Activated effector memory CD4-positive, alpha-beta T cell treated with anti-CD3 and anti-CD28 coated beads, Interleukin-2, amount 50 U/mL, for 16 hours (primary cell): ENCODE measurements around the gene OR14I1.

Source experiments
- DNase-seq: peaks from one replicate; pipeline ENCODE4 v3.0.0-alpha.2; 2020

Gene OR14I1

DNA sequence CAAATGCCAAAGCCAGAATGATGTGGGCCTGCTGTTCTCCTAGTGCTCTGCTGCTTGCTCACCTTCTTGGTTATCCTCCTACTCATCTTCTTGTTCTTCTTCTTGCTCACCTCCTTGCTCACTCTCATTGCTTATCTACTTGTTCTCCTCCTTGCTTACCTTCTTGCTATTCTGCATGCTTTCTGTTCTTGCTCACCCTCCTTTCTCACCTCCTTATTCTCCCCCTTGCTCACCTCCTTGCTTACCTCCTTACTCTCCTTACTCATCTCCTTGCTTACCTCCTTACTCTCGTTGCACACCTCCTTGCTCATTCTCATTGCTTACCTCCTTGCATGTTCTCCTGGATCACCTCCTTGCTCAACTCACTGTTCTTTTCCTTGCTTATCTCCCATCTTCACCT, at the start of gene OR14I1:
OR14I1 (minus strand) TSS at position 53 of the 400 bp plus-strand sequence.
- DNase-seq = no peak

DNA sequence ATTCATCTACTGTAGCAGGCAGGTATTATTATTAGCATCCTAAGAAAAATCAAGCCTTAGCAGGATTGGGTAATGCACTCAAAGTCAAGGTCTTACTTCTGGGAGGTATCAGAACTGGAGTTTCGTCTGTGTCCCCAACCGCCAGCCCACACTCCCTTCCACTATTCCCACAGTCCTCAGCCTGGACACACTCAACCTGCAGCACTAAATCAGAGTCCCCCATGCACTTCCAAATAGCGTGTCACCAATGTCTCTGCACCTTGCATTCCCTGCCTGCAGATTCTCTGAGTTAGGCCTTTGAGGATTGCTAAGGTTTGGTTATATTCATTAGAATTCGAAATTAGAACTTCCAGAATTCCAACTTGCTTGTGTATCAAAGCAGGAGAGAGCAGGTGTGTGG, 49.1 kb upstream of the OR14I1 start:
- no peak for DNase-seq

DNA sequence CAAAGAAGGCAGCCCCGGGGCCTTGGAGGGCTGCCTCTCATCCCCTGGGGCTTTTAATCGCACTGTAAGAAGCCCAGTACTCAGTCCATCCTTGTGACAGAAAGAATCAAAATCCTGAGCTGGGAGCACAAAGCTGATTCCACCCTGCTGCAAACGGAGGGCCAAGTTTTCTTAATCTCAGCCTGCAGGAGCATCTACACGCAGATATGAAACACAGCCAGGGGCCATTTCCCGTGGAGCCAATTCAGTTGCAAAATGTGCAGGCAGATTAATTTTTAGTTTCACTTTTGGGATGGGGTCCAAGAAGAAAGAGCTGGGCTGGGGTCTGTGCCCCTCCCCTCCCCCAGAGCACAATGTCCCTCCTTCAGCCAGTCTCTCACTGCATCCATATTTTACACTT, 48.6 kb upstream of the OR14I1 start:
- DNase-seq = no peak

DNA sequence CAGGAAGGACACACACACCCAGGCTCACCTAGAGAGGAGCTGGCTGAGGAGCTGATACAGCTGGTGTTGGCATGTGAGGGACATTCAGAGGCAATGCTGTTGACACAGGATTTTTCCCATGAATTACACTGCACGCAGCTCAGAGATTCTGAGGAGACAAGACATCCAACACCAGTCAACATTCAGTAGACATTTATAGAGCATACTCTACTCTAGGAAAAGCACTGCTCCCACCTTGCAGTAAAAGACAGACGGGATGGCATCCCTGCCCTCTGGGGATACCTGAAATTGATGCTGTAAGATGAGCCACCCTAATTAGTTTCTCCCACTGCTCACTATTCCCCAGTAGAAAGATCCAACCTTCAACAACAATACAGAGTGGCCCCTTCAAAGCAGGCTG, 47.9 kb upstream of the OR14I1 start:
- no peak for DNase-seq

DNA sequence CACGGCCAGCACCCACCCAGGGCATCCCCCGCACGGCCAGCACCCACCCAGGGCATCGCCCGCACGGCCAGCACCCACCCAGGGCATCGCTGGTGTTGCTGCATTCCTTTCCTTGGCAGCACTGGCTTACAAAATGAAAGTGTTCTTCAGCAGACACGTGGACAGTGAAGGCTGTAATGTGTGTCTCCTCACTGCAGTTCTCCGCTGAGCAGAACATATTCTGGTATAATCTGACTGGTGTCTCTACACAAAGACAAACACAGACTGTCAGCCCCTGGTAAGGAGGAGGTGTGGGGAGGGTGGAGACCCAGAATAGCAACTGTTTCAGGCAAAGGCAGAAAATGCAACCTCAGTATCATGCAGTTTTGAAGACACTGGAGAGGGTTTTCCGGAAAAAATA, 45.6 kb upstream of the OR14I1 start:
- no peak for DNase-seq

DNA sequence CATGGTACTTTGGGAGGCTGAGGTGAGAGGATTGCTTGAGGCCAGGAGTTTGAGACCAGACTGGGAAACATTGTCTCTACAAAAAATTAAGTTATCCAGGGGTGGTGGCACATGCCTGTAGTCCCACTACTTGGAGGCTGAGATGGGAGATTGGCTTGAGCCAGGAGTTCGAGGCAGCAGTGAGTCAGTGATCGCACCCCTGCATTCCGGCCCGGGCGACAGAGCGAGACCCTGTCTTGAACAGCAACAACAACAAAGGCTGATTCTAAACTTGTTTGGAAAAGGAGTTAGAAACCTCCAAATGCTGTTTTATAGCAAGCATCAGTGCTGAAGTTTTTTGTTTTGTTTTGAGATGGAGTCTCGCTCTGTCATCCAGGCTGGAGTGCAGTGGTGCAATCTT, 38.3 kb upstream of the OR14I1 start:
- DNase-seq = no peak

DNA sequence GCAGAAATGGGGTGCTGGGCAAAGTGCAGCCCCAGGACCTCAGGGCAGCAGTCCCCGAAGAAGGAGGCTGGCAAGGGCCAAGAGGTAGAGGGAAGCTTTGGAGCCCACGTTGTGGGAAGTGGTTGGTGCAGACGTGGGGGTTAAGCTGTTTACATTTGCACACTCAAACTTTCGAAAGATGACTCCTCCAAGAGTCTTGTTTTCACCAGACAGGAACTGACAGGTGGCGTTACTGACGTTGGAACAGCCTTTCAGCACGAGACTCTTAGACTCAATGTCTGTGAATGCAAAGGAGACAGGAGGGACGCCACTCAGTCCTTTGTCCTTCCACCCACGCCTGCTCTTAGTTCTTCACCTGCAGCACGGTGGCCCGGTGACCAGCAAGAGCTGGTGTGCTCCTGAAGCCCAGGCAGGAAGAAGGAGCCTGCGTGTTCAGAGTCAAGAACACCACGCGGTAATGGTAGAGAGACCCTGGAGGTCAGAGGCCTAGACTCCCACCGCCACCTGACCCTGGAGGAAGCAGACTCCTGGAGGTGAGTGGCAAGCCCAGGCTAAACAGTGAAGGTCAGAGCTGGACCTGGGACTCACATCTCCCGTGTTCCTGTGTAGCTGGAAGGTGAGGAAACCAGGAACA, 37.1 kb upstream of the OR14I1 start:
- DNase-seq = no peak

DNA sequence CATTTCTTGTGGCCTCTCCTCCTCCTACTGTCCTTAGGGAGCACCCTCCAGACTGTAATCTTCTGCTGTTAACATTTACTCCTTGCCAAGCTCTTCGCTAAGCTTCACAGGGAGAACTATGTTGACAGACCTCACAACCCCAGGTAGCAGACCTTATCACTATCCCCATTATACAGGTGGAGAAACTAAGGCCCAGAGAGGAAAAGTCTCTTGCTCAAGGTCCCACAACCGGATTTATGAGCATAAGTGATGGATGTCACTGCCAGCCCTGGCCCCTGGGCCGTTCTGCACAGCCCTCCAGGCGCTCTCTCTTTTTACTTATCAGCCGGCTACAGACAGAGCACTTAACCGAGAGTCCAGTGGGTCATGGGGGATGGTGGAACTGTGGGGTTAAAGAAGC, 34.9 kb upstream of the OR14I1 start:
- DNase-seq = no peak

DNA sequence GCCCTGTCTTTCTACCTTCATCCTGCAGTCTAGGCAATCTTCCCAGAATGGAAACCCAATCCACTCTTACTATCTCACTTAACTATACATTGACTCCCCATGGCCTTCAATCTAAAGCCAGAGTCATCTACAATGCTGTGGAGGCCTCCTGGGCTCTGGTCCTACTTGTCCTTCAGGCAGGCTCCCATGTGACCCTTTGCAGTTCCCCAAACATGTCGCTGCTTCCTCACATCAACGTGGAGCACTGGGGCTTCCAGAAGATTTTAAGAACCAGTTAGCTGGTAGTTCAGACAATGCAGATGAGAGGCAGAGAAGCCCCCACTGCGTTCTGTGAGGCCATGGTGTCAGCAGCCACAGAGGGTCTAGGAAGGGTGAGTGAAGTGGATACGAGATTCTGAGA, 34.4 kb upstream of the OR14I1 start:
- no peak for DNase-seq

DNA sequence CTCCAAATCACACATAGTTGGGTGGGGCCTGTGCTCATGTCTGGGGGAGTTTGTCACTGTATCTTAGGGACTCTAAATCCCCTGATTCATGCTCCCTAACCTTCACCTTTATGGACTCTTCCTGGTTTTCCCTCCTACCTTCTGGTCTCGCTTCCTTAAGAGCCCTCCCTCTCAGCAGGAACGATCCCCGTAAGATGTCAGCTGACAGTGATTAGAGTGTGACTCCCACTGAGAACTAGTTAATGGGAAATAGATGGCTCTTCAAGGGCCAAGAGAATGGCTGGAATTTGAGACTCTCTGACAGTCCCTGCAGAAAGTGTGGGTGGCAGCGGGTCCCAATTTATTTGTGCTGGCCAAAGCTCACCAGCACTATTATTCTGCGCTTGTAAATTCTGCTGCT, 31.0 kb upstream of the OR14I1 start:
- no peak for DNase-seq

DNA sequence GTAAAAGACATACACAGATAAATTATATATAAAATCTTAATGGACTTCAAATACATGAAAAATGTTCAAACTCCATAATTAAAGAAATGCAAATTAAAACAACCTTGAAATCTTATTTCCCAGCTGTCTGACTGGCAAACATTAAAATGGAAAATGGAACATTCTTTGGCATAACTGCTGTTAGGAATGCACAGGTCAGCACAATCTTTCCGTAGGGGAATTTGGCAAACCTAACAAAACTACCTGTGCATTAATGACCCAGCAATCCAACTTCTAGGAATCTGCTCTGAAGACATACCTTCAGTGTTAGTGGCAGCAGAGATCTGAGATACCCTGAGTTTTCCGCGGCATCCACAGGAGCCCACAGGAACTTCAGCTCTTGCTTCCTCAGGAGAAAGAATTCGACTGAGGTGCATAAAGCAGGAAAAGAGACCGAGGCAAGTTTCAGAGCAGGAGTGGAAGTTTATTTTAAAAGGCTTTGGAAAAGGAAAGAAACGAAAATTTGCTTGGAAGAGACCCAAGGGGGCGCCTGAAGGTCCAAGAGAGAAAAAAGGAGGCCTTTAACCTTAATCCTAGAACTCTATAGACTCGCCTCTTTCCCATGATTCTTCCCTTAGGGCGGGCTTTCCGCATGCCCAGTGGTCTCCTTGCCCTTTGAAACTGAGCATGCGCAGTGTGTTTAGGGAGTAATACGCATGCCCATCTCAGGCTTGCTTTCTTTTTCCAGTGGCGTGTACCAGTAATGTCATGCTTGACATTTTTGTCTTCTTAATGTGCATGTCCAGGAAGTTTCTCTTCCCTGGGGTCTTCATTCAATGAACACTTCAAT, 28.2 kb upstream of the OR14I1 start:
- no peak for DNase-seq

DNA sequence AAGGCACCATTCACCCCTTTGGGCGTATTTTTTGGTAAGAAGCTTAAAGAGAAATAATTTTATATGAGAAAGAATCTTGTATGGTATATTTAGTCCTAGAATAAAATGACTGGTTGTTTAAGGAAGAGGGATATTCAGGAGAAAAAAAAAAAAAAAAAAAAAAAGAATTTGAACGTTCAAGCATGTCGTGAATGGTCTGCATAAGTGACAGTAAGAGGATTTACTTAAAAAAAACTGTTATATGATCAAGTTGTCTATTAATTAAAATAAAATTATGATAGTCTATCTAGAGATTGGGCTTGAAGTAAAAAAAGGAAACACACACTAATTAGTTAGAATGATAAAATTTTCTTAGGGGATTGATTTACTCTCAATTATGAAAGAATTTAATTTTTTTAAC, 11.7 kb upstream of the OR14I1 start:
- no peak for DNase-seq

DNA sequence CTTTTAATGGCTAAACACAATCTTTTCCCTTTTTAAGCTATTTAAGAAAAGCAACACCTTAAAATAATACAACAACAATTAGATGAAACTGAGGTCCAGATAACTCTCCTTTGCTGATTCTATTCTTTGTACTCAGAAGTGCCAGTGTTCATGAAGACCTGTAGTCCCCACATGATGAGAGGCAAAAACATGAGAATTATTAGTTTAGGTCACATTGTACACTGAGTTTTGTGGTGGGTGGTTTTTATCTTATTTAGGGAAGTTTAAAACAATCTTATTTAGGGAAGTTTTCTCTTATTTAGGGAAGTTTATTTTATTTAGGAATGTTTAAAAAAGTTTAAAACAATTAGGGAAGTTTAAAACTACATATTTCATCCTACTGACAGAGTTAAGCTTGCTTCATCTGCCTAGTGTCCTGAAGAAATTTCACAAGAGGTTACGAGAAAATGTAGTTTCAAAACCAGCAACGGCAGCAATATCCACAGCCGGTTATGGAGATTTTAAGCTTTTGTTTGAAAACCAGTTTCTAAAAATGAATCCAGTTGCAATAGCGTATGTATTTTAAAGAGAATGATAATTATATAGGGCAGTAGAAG, 7.8 kb upstream of the OR14I1 start:
- DNase-seq = no peak

DNA sequence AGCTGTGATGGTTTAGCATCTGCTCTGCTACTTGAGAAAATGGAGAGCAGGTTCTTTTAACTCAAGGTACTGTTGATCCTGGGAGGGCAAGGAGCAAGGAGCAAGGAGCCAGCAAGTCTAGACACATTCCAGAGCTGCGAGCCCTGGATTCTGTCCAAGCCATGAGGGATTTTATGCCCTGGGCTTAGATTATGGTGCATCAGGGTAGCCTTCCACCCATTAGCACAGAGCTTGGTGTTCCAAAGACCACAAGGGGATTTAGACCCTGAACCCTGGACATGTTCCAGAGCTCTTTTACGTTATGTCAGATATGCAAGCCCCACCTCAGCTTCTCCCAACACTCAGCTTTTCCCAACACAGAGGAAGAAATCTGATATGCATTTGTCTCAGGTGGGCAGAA, 2.0 kb upstream of the OR14I1 start:
- DNase-seq = no peak

DNA sequence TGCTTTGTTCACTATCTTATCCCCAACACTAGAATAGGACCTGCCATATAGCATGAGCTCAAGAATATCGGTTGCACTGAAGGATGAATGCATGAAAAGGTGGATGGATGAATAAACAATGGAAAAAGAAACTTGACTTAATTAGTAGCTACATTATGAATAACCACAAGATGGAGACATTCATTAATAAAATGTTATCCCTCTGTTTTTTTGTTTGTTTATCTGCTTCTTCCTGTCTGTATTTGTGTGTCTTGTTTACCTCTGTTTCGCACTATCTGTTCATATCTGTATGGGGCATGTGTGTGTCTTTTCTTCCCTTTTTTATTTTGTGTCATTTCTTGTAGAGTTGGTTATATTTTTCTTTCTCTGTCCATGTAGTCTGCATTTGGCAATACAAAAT, 1.1 kb upstream of the OR14I1 start:
- DNase-seq = no peak

DNA sequence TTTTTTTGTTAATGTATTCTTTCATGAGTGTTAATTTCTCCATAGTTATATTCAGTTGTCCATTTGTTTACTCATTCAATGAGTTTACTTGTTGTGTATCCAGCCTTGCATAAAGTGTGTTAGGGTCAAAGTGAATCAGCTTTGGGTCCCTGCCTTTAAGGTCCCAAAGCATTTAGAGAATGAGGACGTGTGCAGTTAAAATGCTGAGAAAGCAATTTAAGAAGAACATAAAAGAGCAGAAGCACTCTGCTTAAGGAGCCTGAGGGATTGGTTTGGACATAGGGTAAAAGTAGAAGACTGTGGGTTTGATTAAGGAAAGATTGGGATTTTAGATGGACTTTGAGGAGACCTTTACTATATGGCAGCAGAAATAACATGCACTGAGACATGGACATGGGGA, 3.5 kb downstream of the OR14I1 start:
- no peak for DNase-seq

DNA sequence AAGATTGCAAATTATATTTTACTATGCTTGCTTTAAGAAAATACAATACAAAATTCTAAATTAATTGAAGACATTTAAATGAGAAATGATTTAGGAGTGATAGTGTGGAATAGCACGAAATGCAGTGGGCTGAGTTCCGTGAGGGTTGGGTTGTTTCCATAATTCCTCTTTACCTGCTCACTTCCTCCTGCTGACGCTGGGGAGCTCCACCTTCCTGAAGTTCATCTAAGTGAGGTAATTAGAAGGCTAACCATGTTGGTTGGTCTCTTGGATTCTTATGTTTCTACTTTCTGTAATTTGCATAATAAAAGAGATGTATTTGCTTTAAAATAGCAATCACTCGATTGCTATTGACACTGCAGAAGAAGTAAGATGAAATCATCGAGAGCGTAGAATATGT, 4.7 kb downstream of the OR14I1 start:
- no peak for DNase-seq

DNA sequence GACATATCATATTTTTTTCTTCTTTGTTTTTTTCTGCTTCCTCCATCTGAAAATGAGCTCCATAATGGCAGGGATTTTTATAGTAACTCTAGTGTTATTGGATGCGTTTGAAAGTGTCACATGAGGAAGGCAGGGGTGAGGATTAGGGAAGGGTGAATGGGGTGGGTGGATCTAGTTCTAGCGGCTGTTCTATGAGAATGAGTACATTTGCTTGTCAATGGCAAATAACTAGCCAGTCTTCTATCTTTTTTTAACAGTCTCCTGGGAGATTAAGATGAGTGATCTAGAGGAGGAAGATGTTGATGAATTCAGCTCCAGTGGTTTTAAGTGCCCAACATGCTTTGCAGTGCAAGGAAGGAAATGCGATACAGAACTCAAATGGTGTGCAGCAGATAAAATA, 5.8 kb downstream of the OR14I1 start:
- DNase-seq = no peak

DNA sequence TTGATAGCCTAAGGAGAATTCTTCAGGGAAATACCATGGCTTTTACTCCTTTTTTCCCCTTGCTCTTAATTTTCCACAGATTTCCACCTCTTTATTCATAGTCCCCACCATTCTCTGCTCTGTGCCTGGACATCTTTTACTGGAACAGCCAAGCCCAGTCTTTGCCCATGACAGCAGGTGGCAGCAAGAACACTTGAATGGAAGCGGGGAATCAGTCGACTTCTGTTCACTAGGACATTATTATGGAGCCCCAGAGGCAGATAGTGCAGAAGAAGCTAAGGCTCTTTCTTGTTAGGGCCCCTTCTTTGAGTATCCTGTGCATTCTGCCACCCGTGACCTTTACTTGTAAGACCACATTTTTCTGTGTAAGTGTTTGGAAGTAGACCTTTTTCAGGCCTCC, 6.3 kb downstream of the OR14I1 start:
- no peak for DNase-seq

DNA sequence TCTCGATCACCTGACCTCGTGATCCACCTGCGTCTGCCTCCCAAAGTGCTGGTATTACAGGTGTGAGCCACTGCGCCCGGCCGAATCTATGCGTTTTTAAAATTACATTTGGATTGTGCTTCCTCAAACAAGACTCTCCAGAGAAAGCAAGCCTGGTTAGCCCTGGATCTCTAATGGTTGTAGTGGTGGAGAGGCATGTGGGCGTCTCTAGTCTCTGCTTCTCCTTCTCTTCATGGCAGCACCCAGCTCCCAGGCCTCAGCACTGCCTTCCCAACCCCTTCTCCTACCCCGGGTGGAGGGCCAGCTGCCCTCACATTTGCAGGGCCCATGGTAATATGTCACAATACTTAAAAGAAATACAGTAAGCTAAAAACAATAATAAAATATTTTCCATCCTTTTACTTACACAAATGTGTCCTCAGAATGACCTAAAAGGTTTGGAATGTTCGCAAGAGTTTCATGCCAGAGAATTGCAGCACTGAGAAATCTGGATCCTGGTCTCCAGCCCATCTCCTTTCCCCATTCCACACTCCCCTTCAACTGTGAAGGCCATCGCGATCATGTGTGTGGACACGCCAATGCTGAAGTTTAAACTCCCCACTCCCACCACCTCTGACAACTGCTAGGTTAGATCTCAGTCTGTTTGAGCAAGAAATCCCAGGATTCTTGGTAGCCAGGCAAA, 7.0 kb downstream of the OR14I1 start:
- no peak for DNase-seq

DNA sequence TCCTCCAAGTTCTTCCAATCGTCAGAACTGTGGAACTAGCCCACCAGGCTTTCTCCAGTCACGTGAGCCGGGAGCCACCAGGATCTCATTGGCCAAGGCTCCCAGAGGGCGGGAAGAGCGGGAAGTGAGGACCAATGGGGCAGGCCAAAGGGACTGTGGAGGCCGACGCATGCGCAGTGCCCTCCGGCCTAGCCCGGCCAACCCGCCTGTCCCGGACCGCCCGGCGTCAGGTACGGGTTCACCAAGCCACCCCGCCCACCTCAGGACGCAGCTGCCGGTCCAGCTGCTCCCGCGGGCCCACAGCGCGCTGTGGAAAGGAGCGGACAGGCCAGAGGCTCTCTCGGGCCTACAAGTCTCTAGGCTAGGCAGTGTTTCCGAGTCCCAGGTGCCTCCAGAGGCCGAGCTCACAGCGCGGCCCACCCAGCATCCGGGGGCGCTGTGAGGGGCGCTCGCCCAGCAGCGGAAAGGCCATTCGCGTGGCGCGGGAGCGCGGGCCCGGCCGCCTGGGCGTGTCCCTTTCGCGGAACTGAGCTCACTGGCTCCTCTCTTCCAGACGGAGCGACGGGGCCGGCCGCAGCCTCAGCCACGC, 10.9 kb downstream of the OR14I1 start:
- DNase-seq = no peak

DNA sequence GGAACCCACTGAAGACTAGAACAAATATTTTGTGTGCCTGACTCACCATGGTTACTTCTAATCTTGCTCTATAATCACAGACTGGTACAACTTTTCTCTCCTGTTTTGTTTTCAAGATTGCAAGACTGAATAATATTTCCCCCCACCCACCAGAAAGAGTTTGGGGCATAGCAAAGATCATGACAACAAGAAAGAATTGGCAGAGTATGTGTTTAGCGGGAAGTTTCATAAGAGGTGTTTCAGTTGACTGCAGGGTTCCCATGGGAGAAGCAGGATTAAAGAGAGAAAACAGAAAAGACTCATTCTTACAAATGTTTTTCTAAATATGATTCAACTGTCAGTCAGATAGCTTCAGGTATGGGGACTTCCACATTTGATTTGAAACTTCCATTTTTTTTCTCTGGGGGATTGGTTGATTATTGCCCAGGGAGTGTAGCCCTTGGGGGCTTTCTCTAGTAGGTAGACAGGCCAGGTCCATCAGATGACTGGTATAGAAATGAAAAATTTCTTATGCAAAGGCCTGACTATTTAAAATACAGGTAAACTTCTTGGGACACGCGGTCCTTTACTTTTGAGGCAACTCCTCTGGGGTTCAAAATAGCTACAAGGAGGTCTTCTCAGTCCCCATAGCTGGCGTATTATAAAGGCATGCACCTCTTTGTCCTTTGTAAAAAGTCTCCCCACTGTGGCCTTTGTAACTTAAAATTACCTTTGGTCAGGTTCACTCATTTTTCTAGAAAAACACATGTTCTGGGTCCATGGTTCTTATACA, 13.9 kb downstream of the OR14I1 start:
- DNase-seq = no peak

DNA sequence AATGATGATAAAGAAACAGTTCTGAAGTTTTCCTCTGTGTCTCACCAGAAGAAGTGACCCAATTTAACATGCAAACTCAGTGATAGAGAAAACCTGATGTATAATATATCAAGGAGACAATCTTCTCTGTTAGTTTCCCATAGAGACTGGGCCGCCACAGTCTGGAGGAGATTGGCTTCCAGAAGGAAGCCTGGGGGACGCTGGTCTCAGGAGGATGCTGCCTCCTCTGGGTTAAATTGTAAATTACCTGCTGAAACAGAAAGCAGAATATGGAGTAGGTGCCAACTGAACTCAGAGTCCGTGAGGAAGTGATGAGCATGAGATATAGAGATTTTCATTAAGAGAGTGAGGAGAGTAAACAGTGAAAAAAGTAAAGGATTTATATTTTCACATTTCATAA, 15.8 kb downstream of the OR14I1 start:
- no peak for DNase-seq
